SK-N-SH treated with all-trans-retinoic acid at 6 μM for 48 hours (cell line): Measurements from ENCODE around the gene MSX1.

Experiments
- ATAC-seq: fragments of 200-7000 bp; cut with Tn5 transposase; 3 replicates; pipeline ENCODE4 v1.9.1; 2020; ENCODE audit warnings: mild to moderate bottlenecking, moderate library complexity
- BACH2 ChIP-seq: fragments of 250-450 bp; sonication (Bioruptor Pico); IDR thresholded peaks from 2 replicates; pipeline ENCODE4 v1.9.0; 2021; ENCODE audit warnings: mild to moderate bottlenecking, borderline replicate concordance
- CREB5 ChIP-seq: fragments of 250-450 bp; sonication (Bioruptor Pico); IDR thresholded peaks from 2 replicates; pipeline ENCODE4 v1.5.1; 2020; ENCODE audit warnings: low read depth, mild to moderate bottlenecking, moderate library complexity
- CSDC2 ChIP-seq: fragments of 250-450 bp; sonication (Bioruptor Pico); IDR thresholded peaks from 2 replicates; pipeline ENCODE4 v1.5.0; 2020; ENCODE audit warnings: mild to moderate bottlenecking, moderate library complexity
- CSRNP3 ChIP-seq: fragments of 250-450 bp; sonication (Bioruptor Pico); IDR thresholded peaks from 2 replicates; pipeline ENCODE4 v1.5.1; 2021; ENCODE audit warnings: mild to moderate bottlenecking, moderate library complexity
- ESRRG ChIP-seq: fragments of 250-450 bp; sonication (Bioruptor Pico); IDR thresholded peaks from 2 replicates; pipeline ENCODE4 v1.6.1; 2021; ENCODE audit warnings: mild to moderate bottlenecking
- GLIS3 ChIP-seq: fragments of 250-450 bp; sonication (Bioruptor Pico); IDR thresholded peaks from 2 replicates; pipeline ENCODE4 v1.5.0; 2020; ENCODE audit warnings: mild to moderate bottlenecking, moderate library complexity
- ISL1 ChIP-seq: fragments of 250-450 bp; sonication (Bioruptor Pico); IDR thresholded peaks from 2 replicates; pipeline ENCODE4 v2.1.2; 2022; ENCODE audit warnings: mild to moderate bottlenecking, moderate library complexity
- PATZ1 ChIP-seq: fragments of 250-450 bp; sonication (Bioruptor Pico); IDR thresholded peaks from 2 replicates; pipeline ENCODE4 v1.8.0; 2020; ENCODE audit warnings: mild to moderate bottlenecking, moderate library complexity, borderline replicate concordance
- POU6F1 ChIP-seq: fragments of 250-450 bp; sonication (Bioruptor Pico); IDR thresholded peaks from 2 replicates; pipeline ENCODE4 v1.8.0; 2021; ENCODE audit warnings: low read depth, mild to moderate bottlenecking, moderate library complexity, borderline replicate concordance
- PPARA ChIP-seq: fragments of 250-450 bp; sonication (Bioruptor Pico); IDR thresholded peaks from 2 replicates; pipeline ENCODE4 v1.5.0; 2020; ENCODE audit warnings: mild to moderate bottlenecking, borderline replicate concordance
- RARB ChIP-seq: fragments of 250-450 bp; sonication (Bioruptor Pico); IDR thresholded peaks from 2 replicates; pipeline ENCODE4 v1.8.0; 2021; ENCODE audit warnings: mild to moderate bottlenecking, moderate library complexity
- SNAI2 ChIP-seq: fragments of 250-450 bp; sonication (Bioruptor Pico); IDR thresholded peaks from 2 replicates; pipeline ENCODE4 v1.5.0; 2020; ENCODE audit warnings: mild to moderate bottlenecking, moderate library complexity
- TOX ChIP-seq: fragments of 250-450 bp; sonication (Bioruptor Pico); IDR thresholded peaks from 2 replicates; pipeline ENCODE4 v1.8.0; 2021; ENCODE audit warnings: mild to moderate bottlenecking, moderate library complexity, borderline replicate concordance
- TSHZ2 ChIP-seq: fragments of 250-450 bp; sonication (Bioruptor Pico); IDR thresholded peaks from 2 replicates; pipeline ENCODE4 v1.5.0; 2020; ENCODE audit warnings: mild to moderate bottlenecking, moderate library complexity
- ZC3H10 ChIP-seq: fragments of 250-450 bp; sonication (Bioruptor Pico); IDR thresholded peaks from 2 replicates; pipeline ENCODE4 v1.5.1; 2021; ENCODE audit warnings: mild to moderate bottlenecking, moderate library complexity
- ZFP3 ChIP-seq: fragments of 250-450 bp; sonication (Bioruptor Pico); IDR thresholded peaks from 2 replicates; pipeline ENCODE4 v1.5.0; 2020; ENCODE audit warnings: mild to moderate bottlenecking, moderate library complexity
- ZFP30 ChIP-seq: fragments of 450-650 bp; formaldehyde crosslinking; IDR thresholded peaks from 2 replicates; pipeline ENCODE4 v1.5.0; 2022; ENCODE audit warnings: mild to moderate bottlenecking, moderate library complexity
- ZNF565 ChIP-seq: fragments of 450-650 bp; formaldehyde crosslinking; conservative IDR thresholded peaks from 2 replicates; pipeline ENCODE4 v1.5.0; 2020; ENCODE audit warnings: low read depth, mild to moderate bottlenecking, moderate library complexity
- ZNF70 ChIP-seq: fragments of 450-650 bp; formaldehyde crosslinking; IDR thresholded peaks from 2 replicates; pipeline ENCODE4 v1.5.0; 2020; ENCODE audit warnings: mild to moderate bottlenecking, moderate library complexity
- ZNF8 ChIP-seq: fragments of 450-650 bp; formaldehyde crosslinking; IDR thresholded peaks from 2 replicates; pipeline ENCODE4 v1.5.0; 2020; ENCODE audit warnings: mild to moderate bottlenecking, moderate library complexity

MSX1 gene

GRCh38 chr4:4864443-4864939, 5.0 kb downstream of the MSX1 start (continued):
- TF ChIP-seq PATZ1 (CRISPR knock-in tag) (no peak), BACH2 (CRISPR knock-in tag) (no peak), POU6F1 (CRISPR knock-in tag) (no peak), ZFP30 (CRISPR knock-in tag) (no peak), ZNF8 (no peak)

GRCh38 chr4:4864940-4865704, 5.7 kb downstream of the MSX1 start:
- ATAC-seq = peak; percentile 2; the same call in 2 of the 3 replicates
- TF ChIP-seq ZNF565 (CRISPR knock-in tag) (no peak), CSRNP3 (CRISPR knock-in tag) (no peak), CSDC2 (no peak), RARB (CRISPR knock-in tag) (no peak), GLIS3 (CRISPR knock-in tag) (no peak), BACH2 (CRISPR knock-in tag) (no peak), ZC3H10 (CRISPR knock-in tag) (no peak), PPARA (CRISPR knock-in tag) (no peak), ESRRG (CRISPR knock-in tag) (no peak), POU6F1 (CRISPR knock-in tag) (no peak), ZNF8 (no peak), ZFP30 (CRISPR knock-in tag) (no peak), TSHZ2 (CRISPR knock-in tag) (no peak), ZFP3 (CRISPR knock-in tag) (no peak), TOX (CRISPR knock-in tag) (no peak)

GRCh38 chr4:4865705-4866123, 6.2 kb downstream of the MSX1 start:
- ATAC-seq = no peak
- TF ChIP-seq ISL1 (CRISPR knock-in tag) = no peak
- TF ChIP-seq TOX (CRISPR knock-in tag) = no peak
- no peak for TF ChIP-seq CREB5 (CRISPR knock-in tag)
- TF ChIP-seq SNAI2 (CRISPR knock-in tag) = no peak
- no peak for TF ChIP-seq RARB (CRISPR knock-in tag)
- no peak for TF ChIP-seq GLIS3 (CRISPR knock-in tag)
- TF ChIP-seq ZFP30 (CRISPR knock-in tag) = no peak
- no peak for TF ChIP-seq POU6F1 (CRISPR knock-in tag)
- TF ChIP-seq PPARA (CRISPR knock-in tag) = no peak
- TF ChIP-seq ZNF8 = no peak
- TF ChIP-seq ZC3H10 (CRISPR knock-in tag) = no peak
- TF ChIP-seq TSHZ2 (CRISPR knock-in tag) = no peak
- no peak for TF ChIP-seq ZNF70 (CRISPR knock-in tag)
